Gastroesophageal sphincter (tissue), 3 donors: ENCODE measurements around the gene ODF2.

Source experiments
- EP300 ChIP-seq: sonication (generic); formaldehyde crosslinking; IDR thresholded peaks from one replicate; pipeline ENCODE4 v1.6.1; 2017; ENCODE audit warnings: antibody characterized with exemption, mild to moderate bottlenecking
- TF ChIP-seq, protein P1 (sequence below), 4 experiments: fragments of 200-600 bp in 2 of 4; fragments of 450-650 bp in 2 of 4; sonication (generic) in 1 of 4; IDR thresholded peaks; one replicate each; pipeline ENCODE4 v1.5.1; 2017 to 2019; ENCODE audit warnings: antibody characterized with exemption in 4 of 4, mild to moderate bottlenecking in 2 of 4, moderate library complexity in 2 of 4

DNA sequence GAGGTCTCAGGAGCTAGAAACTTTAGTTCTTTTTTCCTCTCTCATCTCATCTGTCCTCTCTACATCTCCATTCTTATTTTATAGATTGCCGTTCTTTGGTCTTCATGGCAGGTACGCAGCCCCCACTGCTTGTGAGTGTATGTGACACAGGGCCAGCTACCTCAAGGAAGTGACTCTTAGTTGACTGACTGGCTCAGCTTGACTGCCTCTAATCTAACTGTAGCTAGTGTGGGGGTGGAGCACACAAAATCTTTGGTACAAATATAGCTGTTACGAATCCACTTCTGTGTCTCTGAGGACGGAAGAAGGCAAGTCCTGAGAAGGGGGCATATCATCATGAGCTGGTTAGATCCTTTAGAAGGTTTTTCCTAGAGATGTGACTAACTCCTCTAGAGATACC lies 76.8 kb downstream of the ODF2 start:
- no peak for TF ChIP-seq EP300
- TF ChIP-seq, protein P1, sequence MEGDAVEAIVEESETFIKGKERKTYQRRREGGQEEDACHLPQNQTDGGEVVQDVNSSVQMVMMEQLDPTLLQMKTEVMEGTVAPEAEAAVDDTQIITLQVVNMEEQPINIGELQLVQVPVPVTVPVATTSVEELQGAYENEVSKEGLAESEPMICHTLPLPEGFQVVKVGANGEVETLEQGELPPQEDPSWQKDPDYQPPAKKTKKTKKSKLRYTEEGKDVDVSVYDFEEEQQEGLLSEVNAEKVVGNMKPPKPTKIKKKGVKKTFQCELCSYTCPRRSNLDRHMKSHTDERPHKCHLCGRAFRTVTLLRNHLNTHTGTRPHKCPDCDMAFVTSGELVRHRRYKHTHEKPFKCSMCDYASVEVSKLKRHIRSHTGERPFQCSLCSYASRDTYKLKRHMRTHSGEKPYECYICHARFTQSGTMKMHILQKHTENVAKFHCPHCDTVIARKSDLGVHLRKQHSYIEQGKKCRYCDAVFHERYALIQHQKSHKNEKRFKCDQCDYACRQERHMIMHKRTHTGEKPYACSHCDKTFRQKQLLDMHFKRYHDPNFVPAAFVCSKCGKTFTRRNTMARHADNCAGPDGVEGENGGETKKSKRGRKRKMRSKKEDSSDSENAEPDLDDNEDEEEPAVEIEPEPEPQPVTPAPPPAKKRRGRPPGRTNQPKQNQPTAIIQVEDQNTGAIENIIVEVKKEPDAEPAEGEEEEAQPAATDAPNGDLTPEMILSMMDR (IDR thresholded peaks at IDR 0.05) = no peak
